Umbilical cord (tissue), 2 donors: ENCODE measurements around the gene LENG8. TPM values are rescaled to one million over a fixed set of nuclear protein-coding genes. Genes with fewer than 3 reads are reported as not detected.
"Not testable (repeated sequence)": the region's sequence is repeated elsewhere in the genome, so short reads cannot be mapped to it uniquely, and the experiment has no call there.

Experiments
- DNase-seq: peaks from one replicate; pipeline ENCODE4 v3.0.0-alpha.2; 2015; ENCODE audit warnings: low spot score
- total RNA-seq: library from RNA; depleted of rRNA; stranded (reverse); fragments of >200 nt; gene quantifications from one replicate; pipeline ENCODE4 v1.2.3, GENCODE V29; 2014; ENCODE audit warnings: low replicate concordance; ENCODE audit not compliant: insufficient read depth

LENG8 gene
- total RNA-seq, 1 donor from 2014 or later = 19.7 TPM

DNA sequence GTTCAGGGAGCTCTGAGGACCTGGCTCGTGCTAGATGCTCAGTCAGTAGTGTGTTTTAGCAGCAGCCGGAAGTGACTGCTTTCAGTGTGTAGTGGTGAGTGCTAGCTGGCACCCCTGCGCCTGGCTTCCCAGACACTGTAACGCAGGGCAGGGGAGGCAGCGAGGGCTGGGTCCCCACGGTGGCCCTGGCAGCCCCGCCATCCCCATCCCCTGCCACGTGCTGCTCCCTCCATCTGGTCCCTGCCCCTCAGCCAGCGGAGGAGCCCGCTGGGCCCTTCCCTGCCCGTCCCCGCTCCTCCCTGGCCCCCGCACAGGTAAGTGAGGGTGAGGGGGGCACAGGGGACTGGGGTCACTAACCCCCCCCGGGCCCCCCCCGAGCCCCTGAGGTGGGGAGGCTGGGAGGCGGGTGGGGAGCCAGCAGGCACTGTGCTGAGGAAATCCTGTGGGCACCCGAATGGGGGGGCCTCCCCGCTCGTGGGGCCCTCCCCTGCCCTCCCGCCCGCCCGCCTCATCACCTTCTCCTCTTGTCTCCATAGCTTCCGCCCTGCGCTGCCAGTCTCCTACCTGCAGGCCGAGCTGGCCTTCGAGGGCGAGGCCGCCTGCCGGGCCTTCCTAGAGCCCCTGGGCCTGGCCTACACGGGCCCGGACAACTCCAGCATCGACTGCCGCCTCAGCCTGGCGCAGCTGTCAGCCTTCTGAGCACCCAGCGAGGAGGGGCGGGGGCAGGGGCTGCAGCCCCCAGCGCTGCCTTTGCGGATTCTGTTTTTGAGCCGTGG, 11.4 kb downstream of the LENG8 start:
- no peak for DNase-seq

DNA sequence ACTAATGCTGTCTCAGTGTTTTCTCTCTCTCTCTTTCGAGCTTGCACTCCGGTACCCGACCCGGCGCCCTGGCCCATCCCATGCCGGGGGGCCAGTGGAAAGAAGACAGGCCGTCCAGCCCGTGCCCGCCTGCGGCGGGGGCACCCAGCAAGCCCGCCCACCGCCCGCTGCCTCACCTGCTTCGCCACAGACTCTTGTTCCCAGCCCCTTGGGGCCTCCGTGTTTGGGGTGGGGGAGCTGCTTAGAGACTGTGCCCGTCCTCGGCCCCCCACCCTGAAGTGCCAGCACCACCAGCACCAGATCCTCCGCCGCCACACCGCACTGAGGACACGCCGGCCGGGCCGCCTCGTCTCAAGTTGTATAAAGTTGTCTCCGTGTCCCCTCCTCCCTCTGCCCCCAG, 12.2 kb downstream of the LENG8 start:
- no peak for DNase-seq

- no peak for DNase-seq
Observed at GRCh38 chr19:54461613-54462012, 12.6 kb downstream of the LENG8 start.

- DNase-seq = no peak
Observed at GRCh38 chr19:54462047-54462654, 13.2 kb downstream of the LENG8 start.

- peak; percentile 75 for DNase-seq
Observed at GRCh38 chr19:54462655-54463530, 13.9 kb downstream of the LENG8 start.

DNA sequence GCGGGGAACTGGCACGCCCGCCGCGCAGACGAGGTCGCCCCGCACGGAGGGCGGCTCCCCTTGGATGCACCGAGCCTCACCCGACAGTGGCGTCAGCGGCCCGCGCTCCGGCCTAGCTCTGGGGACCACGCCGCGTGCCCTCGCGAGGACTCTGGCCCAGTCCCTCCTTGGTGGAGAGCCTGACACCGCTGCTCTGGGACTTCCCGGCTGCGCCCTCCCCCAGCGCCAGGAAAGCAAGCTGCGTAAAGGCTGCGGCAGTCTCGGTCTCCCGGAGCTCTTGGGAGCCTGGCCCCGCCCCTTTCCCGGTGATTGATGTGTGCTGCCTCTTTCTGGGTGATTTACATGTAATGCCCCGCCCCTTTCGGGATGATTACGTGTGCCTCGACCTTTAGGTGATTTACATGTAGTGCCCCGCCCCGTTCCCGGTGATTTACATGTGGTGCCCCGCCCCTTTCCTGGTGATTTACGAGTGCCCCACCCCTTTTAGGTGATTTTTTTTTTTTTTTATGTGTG, 14.6 kb downstream of the LENG8 start, which contains the start of gene LENG9:
Gene LENG9 (minus strand): TSS at position 248 of the 513 bp plus-strand sequence. CDS start 252 bp downstream, outside the sequence.
- DNase-seq = peak; percentile 99

DNA sequence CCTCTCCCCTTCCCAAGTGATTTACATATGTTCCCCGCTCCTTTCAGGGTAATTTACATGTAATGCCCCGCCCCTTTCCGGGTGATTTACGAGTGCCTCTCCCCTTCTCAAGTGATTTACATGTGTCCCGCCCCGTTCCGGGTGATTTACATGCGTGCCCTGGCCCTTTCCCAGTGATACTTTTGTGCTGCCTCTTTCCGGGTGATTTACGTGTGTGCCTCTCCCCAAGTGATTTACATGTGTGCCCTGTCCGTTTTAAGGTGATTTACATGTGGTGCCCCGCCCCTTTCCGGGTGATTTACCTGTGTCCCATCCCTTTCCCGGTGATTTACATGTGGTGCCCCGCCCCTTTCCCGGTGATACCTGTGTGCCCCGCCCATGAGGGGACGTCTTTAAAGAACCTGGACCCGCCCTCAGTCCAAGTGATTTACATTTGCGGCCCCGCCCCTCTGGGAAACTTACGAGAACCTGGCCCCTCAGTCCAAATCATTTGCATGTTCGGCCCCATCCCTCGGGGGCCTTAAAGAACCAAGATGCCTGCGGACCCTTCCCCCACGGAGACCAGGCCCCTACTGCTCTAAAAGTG, 15.1 kb downstream of the LENG8 start:
- DNase-seq = peak; percentile 93

GRCh38 chr19:54464630-54465425, 15.8 kb downstream of the LENG8 start:
- DNase-seq = peak; percentile 92

DNA sequence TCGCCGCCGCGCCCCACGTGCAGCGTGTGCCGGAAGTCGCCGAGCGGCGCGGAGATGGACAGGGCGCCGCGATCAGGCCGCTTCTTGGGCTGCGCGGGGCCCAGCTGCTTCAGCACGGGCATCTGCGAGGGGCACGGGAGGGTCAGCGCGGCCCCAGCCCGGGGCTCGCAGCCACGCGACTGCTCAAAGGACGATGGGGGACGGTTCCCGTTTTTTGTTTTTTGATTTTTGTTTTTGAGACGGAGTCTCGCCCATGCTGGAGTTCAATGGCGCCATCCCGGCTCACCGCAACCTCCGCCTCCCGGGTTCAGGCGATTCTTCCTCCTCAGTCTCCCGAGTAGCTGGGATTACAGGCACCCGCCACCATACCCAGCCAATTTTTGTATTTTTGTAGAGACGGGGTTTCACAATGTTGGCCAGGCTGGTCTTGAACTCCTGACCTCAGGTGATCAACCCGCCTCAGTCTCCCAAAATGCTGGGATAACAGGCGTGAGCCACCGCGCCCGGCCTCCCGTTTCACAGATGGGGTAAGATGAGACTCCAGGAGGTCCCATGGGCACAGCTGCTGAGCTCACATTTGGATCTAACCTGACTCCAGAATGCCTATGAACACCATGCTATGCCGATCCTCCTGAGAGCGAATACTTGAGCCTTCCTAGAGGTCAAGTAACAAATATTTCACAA, 16.6 kb downstream of the LENG8 start:
- DNase-seq = no peak

- DNase-seq = not testable (repeated sequence)
Observed at GRCh38 chr19:54466110-54466480, 17.1 kb downstream of the LENG8 start.

- no peak for DNase-seq
Observed at GRCh38 chr19:54469496-54469934, 20.5 kb downstream of the LENG8 start.

GRCh38 chr19:54470276-54470887, 21.4 kb downstream of the LENG8 start:
- DNase-seq = no peak

- DNase-seq = peak; percentile 40
Observed at GRCh38 chr19:54470991-54471782, 22.2 kb downstream of the LENG8 start.

- peak; percentile 98 for DNase-seq
Observed at GRCh38 chr19:54473071-54473891, 24.3 kb downstream of the LENG8 start, which contains the start of gene CDC42EP5. CDC42EP5 (minus strand) TSS chr19:54473296; CDS start chr19:54465547, 7,749 bp downstream.

- peak; percentile 76 for DNase-seq
Observed at GRCh38 chr19:54473892-54474372, 24.9 kb downstream of the LENG8 start.

DNA sequence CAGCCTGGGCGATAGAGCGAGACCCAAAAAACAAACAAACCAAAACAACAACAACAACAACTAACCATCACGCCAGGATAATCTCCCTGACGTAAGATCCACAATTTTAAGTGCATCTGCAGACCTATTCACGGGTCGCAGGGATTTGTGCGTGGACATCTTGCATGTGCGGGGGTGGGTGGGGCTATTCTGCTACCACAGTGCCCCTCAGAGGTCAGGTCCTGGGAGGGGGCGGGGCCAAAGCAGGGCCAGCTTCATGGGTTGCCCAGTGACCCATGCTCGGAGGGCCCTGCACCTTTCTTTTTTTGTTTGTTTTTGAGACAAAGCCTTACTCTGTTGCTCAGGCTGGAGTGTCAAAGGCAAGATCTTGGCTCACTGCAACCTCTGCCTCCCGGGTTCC, 26.7 kb downstream of the LENG8 start:
- no peak for DNase-seq

GRCh38 chr19:54477650-54478049, 28.7 kb downstream of the LENG8 start:
- DNase-seq = no peak
